ENCODE measurements around the gene LRIT1. TPM values are rescaled to one million over a fixed set of nuclear protein-coding genes. Genes with fewer than 3 reads are reported as not detected.
"Not testable (repeated sequence)": the region's sequence is repeated elsewhere in the genome, so short reads cannot be mapped to it uniquely, and the experiment has no call there.

Gene LRIT1, protein sequence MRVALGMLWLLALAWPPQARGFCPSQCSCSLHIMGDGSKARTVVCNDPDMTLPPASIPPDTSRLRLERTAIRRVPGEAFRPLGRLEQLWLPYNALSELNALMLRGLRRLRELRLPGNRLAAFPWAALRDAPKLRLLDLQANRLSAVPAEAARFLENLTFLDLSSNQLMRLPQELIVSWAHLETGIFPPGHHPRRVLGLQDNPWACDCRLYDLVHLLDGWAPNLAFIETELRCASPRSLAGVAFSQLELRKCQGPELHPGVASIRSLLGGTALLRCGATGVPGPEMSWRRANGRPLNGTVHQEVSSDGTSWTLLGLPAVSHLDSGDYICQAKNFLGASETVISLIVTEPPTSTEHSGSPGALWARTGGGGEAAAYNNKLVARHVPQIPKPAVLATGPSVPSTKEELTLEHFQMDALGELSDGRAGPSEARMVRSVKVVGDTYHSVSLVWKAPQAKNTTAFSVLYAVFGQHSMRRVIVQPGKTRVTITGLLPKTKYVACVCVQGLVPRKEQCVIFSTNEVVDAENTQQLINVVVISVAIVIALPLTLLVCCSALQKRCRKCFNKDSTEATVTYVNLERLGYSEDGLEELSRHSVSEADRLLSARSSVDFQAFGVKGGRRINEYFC
- total RNA-seq (not detected), polyA plus RNA-seq (not detected), total RNA-seq (0 reads per million in 6 experiments)

DNA sequence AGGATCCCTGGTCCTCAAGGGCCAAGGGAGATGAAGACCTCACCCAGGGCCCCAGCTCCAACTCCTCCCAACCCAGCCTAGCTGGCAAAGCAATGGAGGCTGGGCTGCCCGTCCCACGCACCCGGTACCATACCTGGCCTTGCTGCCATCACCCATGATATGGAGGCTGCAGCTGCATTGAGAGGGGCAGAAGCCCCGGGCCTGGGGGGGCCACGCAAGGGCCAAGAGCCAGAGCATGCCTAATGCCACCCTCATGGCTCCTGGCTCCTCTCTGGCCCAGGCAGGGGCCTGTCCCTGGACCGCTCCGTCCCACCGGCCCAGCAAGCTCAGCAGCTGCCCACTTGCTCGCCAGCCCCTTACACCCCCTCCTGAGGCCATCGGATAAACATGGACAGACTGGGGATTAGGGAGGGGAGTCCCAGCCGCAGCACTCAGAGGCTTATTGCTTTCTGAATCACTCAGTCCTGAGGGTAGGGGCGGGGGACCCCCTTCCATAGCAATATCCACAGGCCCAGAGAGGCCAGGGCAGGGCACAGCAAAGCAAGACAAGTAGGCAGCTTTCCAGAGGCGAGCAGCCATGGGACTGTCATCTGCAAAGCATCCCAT, at the start of gene LRIT1:
LRIT1 (minus strand) TSS at position 362 of the 606 bp plus-strand sequence; CDS start at position 255, 107 bp downstream.
- POLR2A ChIA-PET = no interaction called here
- Mint-ChIP-seq H3K27me3 (peaks cover 8 to 17% (median 12%) of the 10 kb centered on the region in 5 donors), H3K27ac (no peak within 1 kb of the TSS), H3K36me3 (no peaks in the 10 kb centered on the region), H3K4me3 (no peak within 1 kb of the TSS), H3K9me3 (no peaks in the 10 kb centered on the region), H3K4me1 (no peaks in the 10 kb centered on the region)
- ATAC-seq (no peak), DNase-seq (no peak)

- no peaks in the 10 kb centered on the region for H3K36me3 Mint-ChIP-seq
- DNase-seq (no peak), ATAC-seq (no peak)
- H3K4me3 Mint-ChIP-seq = no peak overlapping the region
- no peaks in the 10 kb centered on the region for H3K9me3 Mint-ChIP-seq
- POLR2A ChIA-PET = no interaction called here
- no peak overlapping the region for H3K27ac Mint-ChIP-seq
- peaks cover 4 to 8% (median 6%) of the 10 kb centered on the region in 4 donors for H3K4me1 Mint-ChIP-seq
- peaks cover 0 to 5% (median 1%) of the 10 kb centered on the region in 5 donors for H3K27me3 Mint-ChIP-seq
Measured at GRCh38 chr10:84290235-84290634, 48.9 kb upstream of the LRIT1 start.

DNA sequence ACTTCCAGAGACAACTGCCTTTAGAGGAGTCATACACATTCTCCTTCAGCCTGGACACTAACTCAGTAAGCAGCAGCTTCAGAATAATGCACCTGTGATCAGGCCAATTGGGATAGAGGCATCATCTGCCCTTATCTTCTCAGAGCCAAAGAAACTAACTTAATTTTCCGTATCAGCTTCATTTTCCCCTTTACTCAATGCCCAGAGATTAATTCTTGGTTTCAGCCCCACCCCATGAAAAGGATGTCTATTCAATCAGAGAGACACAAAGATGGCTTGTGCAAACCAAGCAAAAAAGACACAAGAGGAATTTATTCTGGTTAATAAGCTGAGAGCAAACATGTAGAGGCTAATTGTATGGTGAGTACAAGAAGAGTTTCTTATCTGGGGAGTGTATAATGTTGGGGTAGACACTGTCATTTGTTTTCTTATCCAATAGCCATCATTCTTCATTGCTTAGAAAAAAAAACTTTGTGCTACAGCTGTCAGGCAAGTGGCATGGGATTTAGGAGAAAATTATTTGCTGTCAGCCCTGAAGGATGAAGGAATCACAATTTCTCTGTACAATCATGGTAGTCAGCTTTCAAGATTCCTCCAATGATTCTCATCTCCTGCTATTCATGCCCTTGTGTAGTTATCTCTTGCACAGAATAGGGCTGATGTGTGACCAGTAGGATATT, 48.3 kb upstream of the LRIT1 start:
- H3K27ac Mint-ChIP-seq = no peak overlapping the region
- H3K9me3 Mint-ChIP-seq = no peaks in the 10 kb centered on the region
- H3K27me3 Mint-ChIP-seq = peaks cover 0 to 5% (median 1%) of the 10 kb centered on the region in 5 donors
- no peak for ATAC-seq
- peaks cover 4 to 8% (median 6%) of the 10 kb centered on the region in 4 donors for H3K4me1 Mint-ChIP-seq
- no peak for DNase-seq
- no peaks in the 10 kb centered on the region for H3K36me3 Mint-ChIP-seq
- H3K4me3 Mint-ChIP-seq = no peak overlapping the region
- POLR2A ChIA-PET = no interaction called here

GRCh38 chr10:84288151-84288550, 46.8 kb upstream of the LRIT1 start:
- Mint-ChIP-seq H3K36me3 (no peaks in the 10 kb centered on the region), H3K4me3 (no peak overlapping the region), H3K27ac (peak overlapping the region in 1 of 10 donors; percentile 15), H3K27me3 (peaks cover 0 to 5% (median 1%) of the 10 kb centered on the region in 5 donors), H3K4me1 (no peaks in the 10 kb centered on the region), H3K9me3 (no peaks in the 10 kb centered on the region)
- no peak for ATAC-seq
- POLR2A ChIA-PET = no interaction called here
- DNase-seq = no peak

DNA sequence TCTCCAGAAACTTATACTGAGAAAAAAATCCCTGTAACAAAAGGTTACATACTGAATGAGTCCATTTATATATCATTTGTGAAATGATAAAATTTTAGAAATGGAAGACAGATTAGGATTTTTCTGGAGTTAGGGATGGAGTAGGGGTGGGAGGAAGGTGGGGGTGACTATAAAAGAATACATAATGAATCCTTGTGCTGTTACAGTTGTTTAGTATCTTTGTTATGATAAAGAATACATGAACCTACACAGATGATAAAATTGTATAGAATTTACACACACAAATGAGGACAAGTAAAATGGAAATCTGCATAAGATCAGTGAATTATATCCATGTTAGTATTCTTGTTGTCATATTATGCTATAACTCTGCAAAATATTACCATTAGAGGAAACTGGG, 45.3 kb upstream of the LRIT1 start:
- POLR2A ChIA-PET = no interaction called here
- no peaks in the 10 kb centered on the region for H3K36me3 Mint-ChIP-seq
- H3K9me3 Mint-ChIP-seq = no peaks in the 10 kb centered on the region
- H3K27me3 Mint-ChIP-seq = peaks cover 0 to 5% (median 1%) of the 10 kb centered on the region in 5 donors
- no peak overlapping the region for H3K27ac Mint-ChIP-seq
- DNase-seq (no peak), ATAC-seq (no peak)
- H3K4me3 Mint-ChIP-seq = no peak overlapping the region
- no peaks in the 10 kb centered on the region for H3K4me1 Mint-ChIP-seq

DNA sequence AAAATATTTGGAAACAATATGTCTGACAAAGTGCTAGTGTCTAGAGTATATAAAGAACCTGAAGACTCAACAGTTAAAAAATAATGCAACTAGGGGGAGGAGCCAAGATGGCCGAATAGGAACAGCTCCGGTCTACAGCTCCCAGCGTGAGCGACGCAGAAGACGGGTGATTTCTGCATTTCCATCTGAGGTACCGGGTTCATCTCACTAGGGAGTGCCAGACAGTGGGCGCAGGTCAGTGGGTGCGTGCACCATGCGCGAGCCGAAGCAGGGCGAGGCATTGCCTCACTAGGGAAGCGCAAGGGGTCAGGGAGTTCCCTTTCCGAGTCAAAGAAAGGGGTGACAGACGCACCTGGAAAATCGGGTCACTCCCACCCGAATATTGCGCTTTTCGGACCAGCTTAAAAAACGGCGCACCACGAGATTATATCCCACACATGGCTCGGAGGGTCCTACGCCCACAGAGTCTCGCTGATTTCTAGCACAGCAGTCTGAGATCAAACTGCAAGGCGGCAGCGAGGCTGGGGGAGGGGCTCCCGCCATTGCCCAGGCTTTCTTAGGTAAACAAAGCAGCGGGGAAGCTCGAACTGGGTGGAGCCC, 38.6 kb upstream of the LRIT1 start:
- Mint-ChIP-seq H3K4me3 (peak overlapping the region in 4 of 10 donors; percentile 29 to 70 (median 51)), H3K27ac (peak overlapping the region in 3 of 10 donors; percentile 11 to 40 (median 22)), H3K27me3 (peaks cover 0 to 18% (median 10%) of the 10 kb centered on the region in 5 donors)
- POLR2A ChIA-PET, H3K9me3 Mint-ChIP-seq, ATAC-seq, H3K36me3 Mint-ChIP-seq, DNase-seq, H3K4me1 Mint-ChIP-seq: not testable (repeated sequence)

GRCh38 chr10:84270708-84271107, 29.4 kb upstream of the LRIT1 start:
- POLR2A ChIA-PET = no interaction called here
- no peaks in the 10 kb centered on the region for H3K9me3 Mint-ChIP-seq
- peaks cover 7 to 15% (median 8%) of the 10 kb centered on the region in 4 donors for H3K4me1 Mint-ChIP-seq
- no peaks in the 10 kb centered on the region for H3K36me3 Mint-ChIP-seq
- peak overlapping the region in 1 of 10 donors; percentile 22 for H3K27ac Mint-ChIP-seq
- no peak for DNase-seq
- H3K27me3 Mint-ChIP-seq = peaks cover 0 to 10% (median 3%) of the 10 kb centered on the region in 5 donors
- ATAC-seq = no peak
- H3K4me3 Mint-ChIP-seq = no peak overlapping the region

DNA sequence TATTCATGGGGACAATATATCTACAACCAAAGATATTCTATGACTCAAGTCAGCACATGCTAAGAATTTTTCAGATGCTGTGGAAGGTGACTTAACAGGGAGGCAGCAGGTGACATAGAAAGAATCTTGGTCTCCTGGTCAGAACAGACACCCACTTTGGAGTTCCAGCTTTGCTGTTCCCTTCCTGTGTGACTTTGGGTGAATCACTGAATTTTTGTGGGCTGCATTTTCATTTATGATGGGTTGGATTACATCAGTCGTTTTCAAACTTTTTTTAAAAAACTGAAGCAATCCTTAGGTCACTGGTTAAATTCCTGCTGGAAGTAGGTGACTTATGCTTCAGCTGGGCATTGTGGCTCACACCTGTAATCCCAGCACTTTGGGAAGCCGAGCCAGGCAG, 28.4 kb upstream of the LRIT1 start:
- H3K27ac Mint-ChIP-seq = no peak overlapping the region

GRCh38 chr10:84269162-84269561, 27.8 kb upstream of the LRIT1 start:
- H3K27ac Mint-ChIP-seq = no peak overlapping the region
- no peak for ATAC-seq
- peaks cover 3 to 18% (median 7%) of the 10 kb centered on the region in 5 donors for H3K27me3 Mint-ChIP-seq
- H3K4me1 Mint-ChIP-seq = peaks cover 11 to 21% (median 12%) of the 10 kb centered on the region in 4 donors
- H3K4me3 Mint-ChIP-seq = no peak overlapping the region
- no peaks in the 10 kb centered on the region for H3K9me3 Mint-ChIP-seq
- POLR2A ChIA-PET = no interaction called here
- no peaks in the 10 kb centered on the region for H3K36me3 Mint-ChIP-seq
- no peak for DNase-seq

More for the DNA sequence above, 28.4 kb upstream of the LRIT1 start:
- no peaks in the 10 kb centered on the region for H3K9me3 Mint-ChIP-seq
- peaks cover 0 to 13% (median 4%) of the 10 kb centered on the region in 5 donors for H3K27me3 Mint-ChIP-seq
- ATAC-seq (no peak), DNase-seq (no peak)
- H3K4me3 Mint-ChIP-seq = no peak overlapping the region
- POLR2A ChIA-PET = no interaction called here
- no peaks in the 10 kb centered on the region for H3K36me3 Mint-ChIP-seq
- H3K4me1 Mint-ChIP-seq = peaks cover 7 to 16% (median 9%) of the 10 kb centered on the region in 4 donors

DNA sequence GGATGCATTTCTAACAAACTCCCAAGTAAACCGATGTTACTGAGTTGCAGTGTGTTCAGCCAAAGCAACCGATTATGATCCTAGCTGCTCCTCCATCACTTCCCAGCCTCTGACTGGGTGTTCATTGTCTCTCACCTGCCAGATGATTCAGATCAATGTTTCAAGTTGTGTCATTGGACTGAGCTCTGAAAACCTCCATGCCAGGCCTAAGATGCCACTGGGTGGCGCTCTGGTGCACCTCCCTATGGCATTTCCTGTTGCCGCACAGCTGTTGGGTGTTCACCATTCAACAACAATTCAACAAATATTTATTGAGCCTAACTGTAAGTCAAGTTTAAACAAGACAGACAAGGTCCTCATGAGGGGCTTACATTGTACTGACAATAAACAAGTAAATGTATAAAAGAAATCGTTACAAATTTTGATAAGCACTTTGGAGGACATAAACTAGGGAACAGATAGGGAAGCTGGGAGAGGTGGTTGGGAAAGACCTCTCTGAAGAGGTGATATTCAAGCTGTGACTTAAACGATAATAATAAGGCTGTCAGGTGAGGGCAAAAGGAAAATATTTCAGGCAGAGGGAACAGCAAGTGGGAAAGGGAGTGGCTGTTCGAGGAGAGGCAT, 26.3 kb upstream of the LRIT1 start:
- peaks cover 11 to 21% (median 12%) of the 10 kb centered on the region in 4 donors for H3K4me1 Mint-ChIP-seq
- H3K27ac Mint-ChIP-seq = peak overlapping the region in 3 of 10 donors; percentile 9 to 43 (median 37)
- no peaks in the 10 kb centered on the region for H3K36me3 Mint-ChIP-seq
- peak in 1 of 2 donors; percentile 63 for ATAC-seq
- H3K9me3 Mint-ChIP-seq = no peaks in the 10 kb centered on the region
- H3K27me3 Mint-ChIP-seq = peaks cover 10 to 32% (median 17%) of the 10 kb centered on the region in 5 donors
- peak in 8 of 10 donors; percentile 26 to 64 (median 43) for DNase-seq
- POLR2A ChIA-PET = no interaction called here
- no peak overlapping the region for H3K4me3 Mint-ChIP-seq

DNA sequence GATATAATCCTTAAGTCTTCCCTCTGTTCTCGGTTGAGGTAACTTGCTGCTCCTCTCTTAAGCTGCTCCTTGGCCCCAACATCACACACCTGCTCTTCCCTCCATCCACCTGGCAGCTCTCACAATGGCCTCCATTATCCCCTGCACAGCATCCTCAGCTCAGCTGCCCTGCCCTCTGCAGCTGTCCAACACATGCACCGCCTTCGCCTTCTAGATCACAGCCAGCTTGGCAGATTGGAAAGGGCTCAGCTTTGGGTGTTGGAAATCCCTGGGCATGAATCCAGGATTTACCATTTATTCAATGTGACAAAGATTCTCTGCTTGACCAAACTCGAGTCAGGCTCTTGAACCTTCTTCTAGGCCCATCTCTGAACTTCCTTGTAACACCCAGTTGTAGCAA, 24.1 kb upstream of the LRIT1 start:
- DNase-seq (no peak), ATAC-seq (no peak)
- H3K4me1 Mint-ChIP-seq = peaks cover 7 to 17% (median 8%) of the 10 kb centered on the region in 4 donors
- H3K27ac Mint-ChIP-seq = peak overlapping the region in 3 of 10 donors; percentile 7 to 82 (median 67)
- POLR2A ChIA-PET = no interaction called here
- no peak overlapping the region for H3K4me3 Mint-ChIP-seq
- peaks cover 10 to 34% (median 21%) of the 10 kb centered on the region in 5 donors for H3K27me3 Mint-ChIP-seq
- H3K9me3 Mint-ChIP-seq = no peaks in the 10 kb centered on the region
- no peaks in the 10 kb centered on the region for H3K36me3 Mint-ChIP-seq
